DOHH2 (cell line): Measurements from ENCODE around the gene SSBP3.

ENCODE experiments used
- H3F3A ChIP-seq: fragments of 200-600 bp; sonication (generic), shearing (Covaris generic); 2 replicates; pipeline ENCODE4 v1.6.0; 2016; ENCODE audit warnings: antibody characterized with exemption, mild to moderate bottlenecking; ENCODE audit not compliant: control insufficient read depth, insufficient read depth
- H3K27ac ChIP-seq: fragments of 200-600 bp; sonication (generic); 2 replicates; pipeline ENCODE4 v1.5.1; 2014; ENCODE audit warnings: low read depth, mild to moderate bottlenecking, low read length, moderate library complexity
- H3K27me3 ChIP-seq: fragments of 200-600 bp; sonication (generic); 2 replicates; pipeline ENCODE4 v1.6.1; 2014; ENCODE audit warnings: mild to moderate bottlenecking, low read length, mixed read lengths; ENCODE audit not compliant: control insufficient read depth
- H3K36me3 ChIP-seq: fragments of 200-600 bp; sonication (generic); 2 replicates; pipeline ENCODE4 v1.6.1; 2014; ENCODE audit warnings: mild to moderate bottlenecking, low read length, moderate library complexity, mixed read lengths; ENCODE audit not compliant: control insufficient read depth
- H3K4me1 ChIP-seq: fragments of 200-600 bp; sonication (generic); 2 replicates; pipeline ENCODE4 v1.6.1; 2014; ENCODE audit warnings: mild to moderate bottlenecking, low read length, mixed read lengths; ENCODE audit not compliant: control insufficient read depth
- H3K4me2 ChIP-seq: fragments of 200-600 bp; sonication (generic); 2 replicates; pipeline ENCODE4 v1.6.0; 2014; ENCODE audit warnings: mild to moderate bottlenecking, low read length, moderate library complexity
- H3K4me3 ChIP-seq: fragments of 200-600 bp; sonication (generic); 2 replicates; pipeline ENCODE4 v1.5.1; 2014; ENCODE audit warnings: mild to moderate bottlenecking, low read length, mixed read lengths
- H3K79me2 ChIP-seq: fragments of 200-600 bp; sonication (generic); 2 replicates; pipeline ENCODE4 v1.6.1; 2014; ENCODE audit warnings: mild to moderate bottlenecking, low read length, mixed read lengths; ENCODE audit not compliant: control insufficient read depth
- H3K9me2 ChIP-seq: fragments of 200-600 bp; sonication (generic); replicated peaks from 2 replicates; pipeline ENCODE4 v1.6.1; 2014; ENCODE audit warnings: mild to moderate bottlenecking, low read length, mixed read lengths; ENCODE audit not compliant: control insufficient read depth
- H3K9me3 ChIP-seq: fragments of 200-600 bp; sonication (generic); 2 replicates; pipeline ENCODE4 v1.6.1; 2014; ENCODE audit warnings: antibody characterized with exemption, low read length, mixed read lengths; ENCODE audit not compliant: control insufficient read depth, insufficient read depth
- H4K20me1 ChIP-seq: fragments of 200-600 bp; sonication (generic); 2 replicates; pipeline ENCODE4 v1.6.0; 2014; ENCODE audit warnings: low read depth, mild to moderate bottlenecking, antibody characterized with exemption, low read length, moderate library complexity; ENCODE audit not compliant: control insufficient read depth, insufficient read depth
- CTCF ChIP-seq: fragments of 200-600 bp; sonication (generic); IDR thresholded peaks from one replicate; pipeline ENCODE4 v1.5.1; 2014; ENCODE audit warnings: antibody characterized with exemption, mild to moderate bottlenecking, low read depth, low read length; ENCODE audit not compliant: poor library complexity, severe bottlenecking
- EZH2phosphoT487 ChIP-seq: fragments of 200-600 bp; sonication (generic); IDR thresholded peaks from 2 replicates; pipeline ENCODE4 v1.6.1; 2017; ENCODE audit warnings: borderline replicate concordance, mild to moderate bottlenecking, antibody characterized with exemption, low read length, moderate library complexity, mixed read lengths

Gene SSBP3

GRCh38 chr1:54331843-54332463, 74.2 kb downstream of the SSBP3 start:
- H3K9me3 ChIP-seq = no peaks in the 10 kb centered on the region
- no peaks in the 10 kb centered on the region for H3K36me3 ChIP-seq
- TF ChIP-seq CTCF (no peak), EZH2phosphoT487 (no peak)
- H3K9me2 ChIP-seq = no peaks in the 10 kb centered on the region
- H4K20me1 ChIP-seq = no peaks in the 10 kb centered on the region
- no peak overlapping the region for H3K27ac ChIP-seq
- peaks cover 7% of the 10 kb centered on the region; the same call in 1 of the 2 replicates for H3K79me2 ChIP-seq
- H3K27me3 ChIP-seq = no peaks in the 10 kb centered on the region
- H3K4me1 ChIP-seq = peaks cover 44% of the 10 kb centered on the region
- peak overlapping the region; percentile 49 for H3K4me2 ChIP-seq
- H3F3A ChIP-seq = no peaks in the 10 kb centered on the region
- H3K4me3 ChIP-seq = no peak overlapping the region

DNA sequence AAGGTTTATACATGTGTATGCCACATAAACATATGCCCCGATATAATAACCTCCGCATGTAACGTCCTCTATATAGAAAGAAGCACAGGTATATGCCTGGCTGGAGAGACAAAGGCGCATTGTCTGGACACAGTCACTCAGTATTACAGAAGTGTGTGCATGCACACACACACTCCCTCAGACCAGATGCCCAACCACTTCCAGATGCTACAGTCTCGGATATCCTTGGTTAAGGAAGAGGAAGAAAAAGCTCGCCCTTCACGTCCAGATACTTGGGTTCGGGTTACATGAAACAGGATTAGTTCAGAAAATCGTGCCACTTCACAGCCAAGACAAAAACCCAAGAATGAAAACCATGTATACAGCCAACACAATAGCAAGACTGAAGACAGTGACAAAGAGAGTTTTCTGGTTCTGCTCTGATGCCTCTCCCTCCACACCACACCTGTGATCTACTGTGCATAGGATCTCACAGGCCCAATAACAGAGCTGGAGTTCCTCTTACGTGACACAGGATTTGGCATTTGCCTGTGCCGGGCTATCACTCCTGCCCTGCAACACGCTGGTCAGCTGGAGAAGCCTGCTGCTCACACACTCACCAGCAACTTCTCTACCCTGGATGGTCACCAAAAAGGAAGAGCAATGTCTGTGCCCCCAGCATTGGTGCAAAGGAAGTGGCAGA, 75.0 kb downstream of the SSBP3 start:
- Histone ChIP-seq H3K9me3 (no peaks in the 10 kb centered on the region), H3K9me2 (no peaks in the 10 kb centered on the region), H3K79me2 (peaks cover 7% of the 10 kb centered on the region; the same call in 1 of the 2 replicates), H3K27me3 (no peaks in the 10 kb centered on the region), H3K4me2 (peak overlapping the region; percentile 49), H3F3A (no peaks in the 10 kb centered on the region), H4K20me1 (no peaks in the 10 kb centered on the region), H3K36me3 (no peaks in the 10 kb centered on the region), H3K27ac (no peak overlapping the region), H3K4me3 (peak overlapping the region; percentile 32), H3K4me1 (peaks cover 49% of the 10 kb centered on the region)
- TF ChIP-seq CTCF = no peak

GRCh38 chr1:54329312-54330003, 76.7 kb downstream of the SSBP3 start:
- H3K4me1 ChIP-seq = peaks cover 49% of the 10 kb centered on the region
- H4K20me1 ChIP-seq = no peaks in the 10 kb centered on the region
- peaks cover 7% of the 10 kb centered on the region; the same call in 1 of the 2 replicates for H3K79me2 ChIP-seq

More at GRCh38 chr1:54329312-54330003, 76.7 kb downstream of the SSBP3 start:
- H3K27me3 ChIP-seq = no peaks in the 10 kb centered on the region
- no peak for TF ChIP-seq EZH2phosphoT487
- no peak for TF ChIP-seq CTCF
- H3K27ac ChIP-seq = no peak overlapping the region
- H3K36me3 ChIP-seq = no peaks in the 10 kb centered on the region
- no peaks in the 10 kb centered on the region for H3F3A ChIP-seq
- H3K9me3 ChIP-seq = no peaks in the 10 kb centered on the region
- no peak overlapping the region for H3K4me2 ChIP-seq
- no peak overlapping the region for H3K4me3 ChIP-seq
- H3K9me2 ChIP-seq = no peaks in the 10 kb centered on the region
